H1 (cell line): ENCODE measurements around the gene C15orf62. TPM values are rescaled to one million over a fixed set of nuclear protein-coding genes. Genes with fewer than 3 reads are reported as not detected.

Source experiments
- CTCF ChIA-PET: fragments of 300-600 bp; sonication (Branson Sonifier 250); formaldehyde crosslinking; loops from one replicate; lab custom pipeline; 2021; ENCODE audit not compliant: partially characterized antibody; lab: Charles Lee
- POLR2A ChIA-PET: fragments of 300-600 bp; sonication (Branson Sonifier 250); formaldehyde crosslinking; loops from one replicate; lab custom pipeline; 2021; ENCODE audit warnings: inconsistent platforms; ENCODE audit not compliant: partially characterized antibody; lab: Charles Lee
- DNase-seq, 2 experiments: peaks; one replicate each; pipeline versions ENCODE4 v3.0.0 to v3.0.0-alpha.2; 2010 to 2022; ENCODE audit warnings: low spot score in 2 of 2, low read depth in 1 of 2, mixed read lengths in 1 of 2
- FAIRE-seq: peaks from 2 replicates; lab custom pipeline; 2011; peaks lifted over from hg19 to GRCh38; lab: Jason Lieb, UNC
- H2AFZ ChIP-seq: 2 replicates; pipeline ENCODE4 v1.8.1; 2012; ENCODE audit warnings: low read length, inconsistent platforms
- H2AK5ac ChIP-seq: 2 replicates; pipeline ENCODE4 v1.6.1; 2013; ENCODE audit warnings: low read depth, low read length
- H2BK120ac ChIP-seq: replicated peaks from 2 replicates; pipeline ENCODE3; 2013; ENCODE audit warnings: low read depth, low read length, inconsistent platforms
- H2BK12ac ChIP-seq: 2 replicates; pipeline ENCODE4 v1.6.1; 2013; ENCODE audit warnings: low read depth, low read length
- H2BK15ac ChIP-seq: 2 replicates; pipeline ENCODE4 v1.6.1; 2013; ENCODE audit warnings: low read length
- H2BK20ac ChIP-seq: 2 replicates; pipeline ENCODE4 v1.6.1; 2013; ENCODE audit warnings: low read length
- H2BK5ac ChIP-seq: 2 replicates; pipeline ENCODE4 v1.6.1; 2013; ENCODE audit warnings: low read depth, low read length
- H3K14ac ChIP-seq: 2 replicates; pipeline ENCODE4 v1.6.1; 2013; ENCODE audit warnings: inconsistent platforms; ENCODE audit not compliant: insufficient read length
- H3K18ac ChIP-seq: 2 replicates; pipeline ENCODE4 v1.6.1; 2013; ENCODE audit warnings: low read length; ENCODE audit errors: extremely low read depth
- H3K23ac ChIP-seq: 2 replicates; pipeline ENCODE4 v1.6.1; 2013; ENCODE audit warnings: inconsistent platforms; ENCODE audit not compliant: insufficient read length
- H3K23me2 ChIP-seq: 2 replicates; pipeline ENCODE4 v1.6.1; 2013; ENCODE audit warnings: low read depth, low read length
- H3K27ac ChIP-seq: 2 replicates; pipeline ENCODE4 v1.6.1; 2011; ENCODE audit warnings: low read depth, low read length, inconsistent platforms
- H3K27me3 ChIP-seq, 4 experiments: replicated peaks in 1 of 4; 1 replicate in 1 of 4; 2 replicates in 3 of 4; pipeline versions ENCODE4 v1.6.1 to v1.8.1; 2011 to 2013; ENCODE audit warnings: low read length in 3 of 4, mild to moderate bottlenecking in 3 of 4, inconsistent platforms in 2 of 4, mixed read lengths in 2 of 4, moderate library complexity in 1 of 4; ENCODE audit not compliant: control insufficient read depth in 3 of 4, insufficient read depth in 3 of 4; ENCODE audit errors: extremely low read depth in 1 of 4
- H3K36me3 ChIP-seq, 4 experiments: 2 replicates each; pipeline versions ENCODE4 v1.6.1 to v1.8.1; 2011 to 2013; ENCODE audit warnings: mild to moderate bottlenecking in 4 of 4, low read length in 3 of 4, moderate library complexity in 2 of 4, control low read depth in 1 of 4, inconsistent platforms in 1 of 4; ENCODE audit not compliant: insufficient read depth in 4 of 4, control insufficient read depth in 2 of 4
- H3K4ac ChIP-seq: replicated peaks from 2 replicates; pipeline ENCODE3; 2013; ENCODE audit warnings: low read length, low read depth, mixed read lengths, inconsistent platforms; ENCODE audit not compliant: insufficient read length
- H3K4me1 ChIP-seq, 4 experiments: replicated peaks in 1 of 4; 1 replicate in 1 of 4; 2 replicates in 3 of 4; pipeline versions ENCODE4 v1.6.1 to v1.8.1; 2011 to 2013; ENCODE audit warnings: low read length in 3 of 4, inconsistent platforms in 2 of 4, mixed read lengths in 1 of 4; ENCODE audit not compliant: insufficient read depth in 4 of 4, control insufficient read depth in 3 of 4
- H3K4me2 ChIP-seq, 2 experiments: 2 replicates each; pipeline versions ENCODE4 v1.6.1 to v1.8.1; 2011 to 2013; ENCODE audit warnings: low read depth in 2 of 2, low read length in 2 of 2, control low read depth in 1 of 2, inconsistent platforms in 1 of 2, mild to moderate bottlenecking in 1 of 2; ENCODE audit not compliant: insufficient read depth in 1 of 2
- H3K4me3 ChIP-seq, 4 experiments: fragments of 200-600, 300-600 bp in 1 of 4; sonication (generic), shearing (Covaris generic), sonication (Bioruptor Twin) in 1 of 4; 2 replicates each; pipeline versions ENCODE4 v1.5.1 to v1.8.1; 2011 to 2016; ENCODE audit warnings: low read length in 4 of 4, low read depth in 3 of 4, control low read depth in 2 of 4, inconsistent platforms in 2 of 4, mild to moderate bottlenecking in 2 of 4, mixed read lengths in 1 of 4, moderate library complexity in 1 of 4; ENCODE audit not compliant: insufficient read depth in 2 of 4; ENCODE audit errors: extremely low read depth in 1 of 4
- H3K56ac ChIP-seq: replicated peaks from 2 replicates; pipeline ENCODE3; 2013; ENCODE audit warnings: low read depth, mild to moderate bottlenecking, mixed read lengths, low read length, inconsistent platforms; ENCODE audit not compliant: insufficient read length
- H3K79me1 ChIP-seq: 2 replicates; pipeline ENCODE4 v1.6.1; 2013; ENCODE audit warnings: low read depth, low read length, control low read depth
- H3K79me2 ChIP-seq, 2 experiments: 2 replicates each; pipeline versions ENCODE4 v1.6.1 to v1.8.1; 2012 to 2013; ENCODE audit warnings: low read length in 2 of 2, mild to moderate bottlenecking in 2 of 2, inconsistent platforms in 1 of 2; ENCODE audit not compliant: insufficient read depth in 2 of 2, control insufficient read depth in 1 of 2
- H3K9ac ChIP-seq, 4 experiments: replicated peaks in 1 of 4; 1 replicate in 1 of 4; 2 replicates in 3 of 4; pipeline versions ENCODE4 v1.6.1 to v1.8.1; 2011 to 2013; ENCODE audit warnings: low read depth in 3 of 4, low read length in 3 of 4, control low read depth in 2 of 4, mild to moderate bottlenecking in 2 of 4, moderate library complexity in 2 of 4, inconsistent platforms in 1 of 4; ENCODE audit errors: extremely low read depth in 1 of 4
- H3K9me3 ChIP-seq, 2 experiments: 2 replicates each; pipeline versions ENCODE4 v1.6.1 to v1.8.1; 2012 to 2013; ENCODE audit warnings: mild to moderate bottlenecking in 2 of 2, moderate library complexity in 2 of 2, control low read depth in 1 of 2, inconsistent platforms in 1 of 2, low read depth in 1 of 2, low read length in 1 of 2, mixed read lengths in 1 of 2; ENCODE audit not compliant: insufficient read depth in 2 of 2
- H4K20me1 ChIP-seq, 2 experiments: replicated peaks in 1 of 2; 2 replicates each; pipeline versions ENCODE3 to v1.8.1; 2011 to 2013; ENCODE audit warnings: inconsistent platforms in 2 of 2, low read length in 2 of 2, mild to moderate bottlenecking in 1 of 2; ENCODE audit not compliant: insufficient read depth in 2 of 2, control insufficient read depth in 1 of 2
- H4K5ac ChIP-seq: 2 replicates; pipeline ENCODE4 v1.6.1; 2013; ENCODE audit warnings: low read length, low read depth, mixed read lengths, inconsistent platforms; ENCODE audit not compliant: insufficient read length
- H4K8ac ChIP-seq: 2 replicates; pipeline ENCODE4 v1.8.0; 2013; ENCODE audit warnings: mild to moderate bottlenecking, moderate library complexity, low read length, inconsistent platforms; ENCODE audit not compliant: insufficient read depth; ENCODE audit errors: extremely low read depth
- H4K91ac ChIP-seq: replicated peaks from 2 replicates; pipeline ENCODE3; 2013; ENCODE audit warnings: low read length, mixed read lengths, inconsistent platforms; ENCODE audit not compliant: insufficient read length
- BCL11A ChIP-seq, 2 experiments: IDR thresholded peaks; one replicate each; pipeline ENCODE4 v1.6.1; 2011; ENCODE audit warnings: low read depth in 2 of 2, low read length in 2 of 2, mild to moderate bottlenecking in 2 of 2
- CHD1 ChIP-seq: IDR thresholded peaks from 2 replicates; pipeline ENCODE4 v1.6.1; 2012; ENCODE audit warnings: low read depth, low read length, improper control_type of control experiment
- EZH2 ChIP-seq: fragments of 200-600 bp; sonication (generic); IDR thresholded peaks from 2 replicates; pipeline ENCODE4 v1.7.1; 2012; ENCODE audit warnings: low read depth, mild to moderate bottlenecking, moderate library complexity, low read length, inconsistent platforms; ENCODE audit not compliant: severe bottlenecking
- WGBS, 2 experiments: shearing (Covaris generic) in 1 of 2; methylation state at CpG; one replicate each; pipeline versions ENCODE4 v1.1.6 to v1.1.7; 2013 to 2015; ENCODE audit warnings: low lambda C conversion rate in 2 of 2, mixed read lengths in 2 of 2, inconsistent platforms in 1 of 2, low coverage in 1 of 2, missing lambda C conversion rate in 1 of 2; ENCODE audit not compliant: insufficient replicate concordance in 2 of 2, insufficient coverage in 1 of 2, insufficient read length in 1 of 2; ENCODE audit errors: extremely low coverage in 1 of 2, missing lambda C conversion rate in 1 of 2; 5-methylcytosine and 5-hydroxymethylcytosine counted together
- polyA plus RNA-seq, 7 experiments: library from polyadenylated mRNA; depleted of rRNA in 3 of 7; stranded (reverse) in 5 of 7; unstranded in 2 of 7; fragments of >200 nt in 5 of 7; fragments of 200-250 nt in 2 of 7; gene quantifications; 1 replicate in 5 of 7; 2 replicates in 1 of 7; 4 replicates in 1 of 7; pipeline versions ENCODE4 v1.2.1 to v1.2.3, GENCODE V29; 2011 to 2013; ENCODE audit warnings: missing spikeins in 2 of 7, mixed read lengths in 2 of 7
- total RNA-seq: library from RNA; stranded (reverse); fragmentation: NEBNext Ultra II Directional; extraction: Animal tissue kit (Norgen Biotek cat#: 25700); gene quantifications from 2 replicates; pipeline ENCODE4 v1.2.1, GENCODE V29; 2021

Gene C15orf62
- total and polyA plus RNA-seq, 2 of the 8 experiments (the other 6 are each of a cell fraction or from before 2014, with no cell fraction given): 0.06 to 0.56 TPM

DNA sequence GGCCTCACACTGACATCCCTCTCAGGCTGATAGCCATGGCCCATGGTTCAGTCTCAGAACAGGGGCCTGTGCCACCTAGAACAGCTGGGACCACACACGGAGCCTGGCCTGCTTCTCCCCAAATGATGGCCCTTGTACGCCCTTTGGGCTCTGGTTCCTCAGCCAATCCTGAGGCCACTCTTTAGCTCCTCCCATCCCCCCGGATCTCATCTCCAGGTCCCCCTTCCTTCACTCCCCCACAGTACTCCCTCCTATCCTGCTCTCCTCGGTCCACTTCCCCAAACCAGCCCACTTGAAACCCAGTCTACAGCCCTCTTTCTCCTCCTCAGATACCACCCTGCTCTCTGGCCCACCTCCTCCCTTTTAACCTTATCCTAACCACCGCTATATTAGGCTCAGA lies 19.3 kb downstream of the C15orf62 start:
- no peak overlapping the region for H4K91ac ChIP-seq
- H2BK5ac ChIP-seq: no peak overlapping the region; the same call in 1 of the 2 replicates
- no peak overlapping the region for H2BK15ac ChIP-seq
- WGBS, 2 experiments: 87% methylated on average over 4 of the region's 5 CpGs; no CpG with 5 or more reads in 1 of the 2 experiments
- POLR2A ChIA-PET: interaction anchor here (0.9 to 2.4 kb wide), 7 partner anchors 9 to 164 kb away, joined by 3 to 7 read pairs (median 3); partner anchors contain the start of genes CHAC1, GCHFR and SPINT1
- FAIRE-seq: no peak
- H3K56ac ChIP-seq: no peak overlapping the region
- no peak overlapping the region for H2BK120ac ChIP-seq
- peaks cover 19 to 35% (median 20%) of the 10 kb centered on the region in 4 experiments for H3K4me1 ChIP-seq
- H3K27ac ChIP-seq: no peak overlapping the region
- H3K9me3 ChIP-seq: no peaks in the 10 kb centered on the region
- no peak overlapping the region for H3K23ac ChIP-seq
- no peak overlapping the region for H2AFZ ChIP-seq
- H2BK20ac ChIP-seq: no peak overlapping the region
- H4K5ac ChIP-seq: no peak overlapping the region
- H3K14ac ChIP-seq: no peak overlapping the region
- H2AK5ac ChIP-seq: peak overlapping the region; percentile 86; the same call in 1 of the 2 replicates
- H3K79me2 ChIP-seq: peaks cover 0 to 22% of the 10 kb centered on the region in 2 experiments; a peak in 3 of 4 replicates
- no peak overlapping the region for H3K9ac ChIP-seq
- no peak overlapping the region for H3K4me3 ChIP-seq
- H4K8ac ChIP-seq: no peak overlapping the region
- no peak overlapping the region for H2BK12ac ChIP-seq
- no peak for TF ChIP-seq CHD1
- TF ChIP-seq EZH2: no peak
- no peak for TF ChIP-seq BCL11A (IDR thresholded peaks at IDR 0.05; ENCODE audit: low read depth in 2 of 2, low read length in 2 of 2)
- TF ChIP-seq, all 59 proteins: peak for 0
- peak overlapping the region in 1 of 2 experiments; percentile 16; a peak in 1 of 4 replicates for H3K4me2 ChIP-seq
- H3K18ac ChIP-seq: 0 out of 2 replicates have a peak overlapping the region, but pooled peaks have one; percentile 32
- peaks cover 2 to 7% of the 10 kb centered on the region in 2 experiments for H4K20me1 ChIP-seq
- no peak for DNase-seq
- peaks cover 4% of the 10 kb centered on the region for H3K79me1 ChIP-seq
- H3K4ac ChIP-seq: no peak overlapping the region
- H3K27me3 ChIP-seq: no peaks in the 10 kb centered on the region
- H3K36me3 ChIP-seq: no peaks in the 10 kb centered on the region; a peak in 1 of 8 replicates
- H3K23me2 ChIP-seq: no peaks in the 10 kb centered on the region; the same call in 1 of the 2 replicates
- CTCF ChIA-PET: interaction anchor here (0.5 to 12.9 kb wide), 12 partner anchors 10 to 105 kb away, joined by 3 to 184 read pairs (median 4); partner anchors contain the start of genes C15orf62, DNAJC17, GCHFR and VPS18
